ENCODE data around the gene YDJC. TPM values are rescaled to one million over a fixed set of nuclear protein-coding genes. Genes with fewer than 3 reads are reported as not detected.

The YDJC gene
- total RNA-seq, 1 donor, result 25.0 TPM

GRCh38 chr22:21589396-21589795 is 40.4 kb downstream of the YDJC start:
- Histone ChIP-seq H3K4me2 (ENCODE audit: insufficient read depth, low read length) (no peak overlapping the region), H3K27ac (ENCODE audit: low read depth, low read length) (peak overlapping the region; percentile 33)

GRCh38 chr22:21587803-21588611 is 41.8 kb downstream of the YDJC start:
- H2AFZ ChIP-seq (ENCODE audit: low read length), result no peak overlapping the region
- peak; percentile 84 for DNase-seq (ENCODE audit: insufficient read length, low spot score, missing footprints)
- no peak overlapping the region for H3K4me2 ChIP-seq (ENCODE audit: insufficient read depth, low read length)
- H3K36me3 ChIP-seq (ENCODE audit: insufficient read depth, low read length), result peaks cover 5% of the 10 kb centered on the region
- TF ChIP-seq CTCF (IDR thresholded peaks at IDR 0.05; ENCODE audit: extremely low read depth, low read depth, low read length), result no peak
- no peak overlapping the region for H3K4me3 ChIP-seq (ENCODE audit: insufficient read depth, low read length)
- H3K27ac ChIP-seq (ENCODE audit: low read depth, low read length), result peak overlapping the region; percentile 7
- H3K79me2 ChIP-seq (ENCODE audit: insufficient read depth, low read length), result peaks cover 95% of the 10 kb centered on the region
- H4K20me1 ChIP-seq (ENCODE audit: insufficient read depth, low read length), result peaks cover 74% of the 10 kb centered on the region
- H3K4me1 ChIP-seq (ENCODE audit: insufficient read depth, low read length), result peaks cover 18% of the 10 kb centered on the region
- no peaks in the 10 kb centered on the region for H3K9me3 ChIP-seq (ENCODE audit: low read depth, low read length)
- H3K27me3 ChIP-seq (ENCODE audit: insufficient read depth, low read length), result no peaks in the 10 kb centered on the region

More at GRCh38 chr22:21589396-21589795, 40.4 kb downstream of the YDJC start:
- DNase-seq (ENCODE audit: insufficient read length, low spot score, missing footprints), result no peak
- Histone ChIP-seq H3K9me3 (ENCODE audit: low read depth, low read length) (no peaks in the 10 kb centered on the region), H3K4me3 (ENCODE audit: insufficient read depth, low read length) (no peak overlapping the region), H3K27me3 (ENCODE audit: insufficient read depth, low read length) (no peaks in the 10 kb centered on the region), H3K36me3 (ENCODE audit: insufficient read depth, low read length) (peaks cover 18% of the 10 kb centered on the region), H2AFZ (ENCODE audit: low read length) (no peak overlapping the region), H3K79me2 (ENCODE audit: insufficient read depth, low read length) (peaks cover 97% of the 10 kb centered on the region), H4K20me1 (ENCODE audit: insufficient read depth, low read length) (peaks cover 80% of the 10 kb centered on the region), H3K4me1 (ENCODE audit: insufficient read depth, low read length) (peaks cover 18% of the 10 kb centered on the region)
- no peak for TF ChIP-seq CTCF (IDR thresholded peaks at IDR 0.05; ENCODE audit: extremely low read depth, low read depth, low read length)

- Histone ChIP-seq H3K9me3 (ENCODE audit: low read depth, low read length) (no peaks in the 10 kb centered on the region), H3K4me3 (ENCODE audit: insufficient read depth, low read length) (no peak overlapping the region), H4K20me1 (ENCODE audit: insufficient read depth, low read length) (peaks cover 67% of the 10 kb centered on the region), H3K27me3 (ENCODE audit: insufficient read depth, low read length) (no peaks in the 10 kb centered on the region), H3K4me2 (ENCODE audit: insufficient read depth, low read length) (no peak overlapping the region), H3K36me3 (ENCODE audit: insufficient read depth, low read length) (no peaks in the 10 kb centered on the region), H3K4me1 (ENCODE audit: insufficient read depth, low read length) (peaks cover 4% of the 10 kb centered on the region), H2AFZ (ENCODE audit: low read length) (no peak overlapping the region), H3K27ac (ENCODE audit: low read depth, low read length) (no peak overlapping the region), H3K79me2 (ENCODE audit: insufficient read depth, low read length) (peaks cover 95% of the 10 kb centered on the region)
- no peak for DNase-seq (ENCODE audit: insufficient read length, low spot score, missing footprints)
- TF ChIP-seq CTCF (IDR thresholded peaks at IDR 0.05; ENCODE audit: extremely low read depth, low read depth, low read length), result no peak
Measured at GRCh38 chr22:21585389-21585788, 44.4 kb downstream of the YDJC start.
